Activated B cell treated with CpG ODN at 0.5 μM for 24 hours (primary cell): ENCODE data around the gene JADE2. TPM values are rescaled to one million over a fixed set of nuclear protein-coding genes. Genes with fewer than 3 reads are reported as not detected.
"Not testable (repeated sequence)": the region's sequence is repeated elsewhere in the genome, so short reads cannot be mapped to it uniquely, and the experiment has no call there.

Experiments used
- ATAC-seq: fragments of 200-7000 bp; cut with Tn5 transposase; one replicate; pipeline ENCODE4 v1.10.0; 2021; ENCODE audit warnings: low read depth, mild to moderate bottlenecking, moderate library complexity
- CTCF ChIA-PET: fragments of 350-600 bp; sonication (Branson Sonifier 250); formaldehyde crosslinking; loops from one replicate; lab custom pipeline; 2021; ENCODE audit warnings: antibody characterized with exemption; lab: Charles Lee
- POLR2A ChIA-PET: fragments of 350-600 bp; sonication (Branson Sonifier 250); formaldehyde crosslinking; loops from one replicate; lab custom pipeline; 2021; ENCODE audit warnings: antibody characterized with exemption; lab: Charles Lee
- DNase-seq: peaks from one replicate; pipeline ENCODE4 v3.0.0; 2022
- H3K27ac Mint-ChIP-seq: one replicate; pipeline ENCODE4 v1.8.0; 2020; ENCODE audit warnings: mixed read lengths
- H3K27me3 Mint-ChIP-seq: one replicate; pipeline ENCODE4 v1.8.0; 2021; ENCODE audit warnings: mixed read lengths
- H3K36me3 Mint-ChIP-seq: one replicate; pipeline ENCODE4 v1.8.0; 2021; ENCODE audit warnings: low read depth, mixed read lengths
- H3K4me1 Mint-ChIP-seq: one replicate; pipeline ENCODE4 v1.8.0; 2021; ENCODE audit warnings: mixed read lengths
- H3K4me3 Mint-ChIP-seq: one replicate; pipeline ENCODE4 v1.8.0; 2020; ENCODE audit warnings: mild to moderate bottlenecking, mixed read lengths
- H3K9me3 Mint-ChIP-seq: one replicate; pipeline ENCODE4 v1.8.0; 2020; ENCODE audit warnings: mixed read lengths
- intact Hi-C: fragments of 100-400 bp; cut with micrococcal nuclease; formaldehyde crosslinking; loops from one replicate; pipeline ENCODE4 v1.15.1; 2024
- total RNA-seq: library from RNA; stranded (reverse); gene quantifications from 2 replicates; pipeline ENCODE4 v1.2.3, GENCODE V29; 2022
- TF ChIP-seq, protein P1 (sequence below): fragments of 200-600 bp; IDR thresholded peaks from one replicate; pipeline ENCODE4 v1.8.0; 2022; ENCODE audit warnings: antibody characterized with exemption, mild to moderate bottlenecking

JADE2 gene
- total RNA-seq, 1 donor from 2014 or later = 225 TPM

DNA sequence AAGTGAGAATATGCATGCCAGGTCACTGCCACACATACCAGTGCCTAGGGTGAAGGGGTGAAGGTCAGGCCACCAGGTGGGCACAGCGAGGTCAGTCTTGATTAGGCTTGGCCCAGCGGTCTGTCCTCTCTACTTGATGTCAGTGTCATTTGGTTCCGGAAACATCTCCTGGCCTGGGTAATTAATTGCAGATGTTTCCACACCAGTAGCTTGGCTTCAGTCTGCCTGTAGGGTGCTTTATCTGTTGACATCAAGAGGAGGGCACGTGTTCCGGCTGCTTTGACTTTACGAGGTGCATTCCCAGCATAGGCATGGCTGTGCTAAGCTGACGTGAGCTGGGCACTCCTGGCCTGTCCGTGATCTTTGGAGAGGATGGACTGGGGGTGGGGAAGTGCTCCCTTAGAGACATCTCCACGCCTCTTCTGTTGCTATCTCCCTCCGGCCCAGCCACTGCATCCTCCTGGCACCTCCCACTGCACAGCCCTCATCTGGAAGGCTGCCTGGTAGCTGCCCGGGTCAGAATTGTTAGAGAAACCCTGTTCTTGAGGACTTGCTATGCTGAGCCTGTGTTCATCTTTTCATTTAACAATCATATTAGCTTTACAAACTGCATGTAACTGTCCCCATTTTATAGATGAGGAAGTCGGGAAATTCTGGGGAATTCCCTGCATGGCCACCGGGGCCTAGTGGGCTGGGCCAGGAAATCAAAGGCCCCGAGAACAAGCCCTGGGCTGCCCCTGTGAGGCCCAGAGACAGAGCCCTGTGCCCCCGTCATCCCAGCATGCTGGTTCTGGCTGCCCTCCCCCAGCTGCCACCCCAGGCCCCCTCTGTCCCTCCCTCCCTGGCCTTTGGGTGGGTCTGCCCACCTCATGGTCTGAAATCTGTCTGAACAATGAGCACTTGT, 29.1 kb downstream of the JADE2 start:
- intact Hi-C loops = loop anchor here (1.0 to 2.0 kb wide), 6 partner anchors 10 to 183 kb away; partner anchors contain the start of genes SEC24A and UBE2B
- POLR2A ChIA-PET = interaction anchor here (0.6 to 22.4 kb wide), 19 partner anchors 11 to 377 kb away, joined by 3 to 763 read pairs (median 8); partner anchors contain the start of genes CDKL3, CDKN2AIPNL, JADE2 and PPP2CA
- peaks cover 71% of the 10 kb centered on the region for H3K36me3 Mint-ChIP-seq
- CTCF ChIA-PET = interaction anchor here (1.0 to 3.8 kb wide), 6 partner anchors 12 to 143 kb away, joined by 3 to 59 read pairs (median 10); partner anchors contain the start of genes CDKN2AIPNL and JADE2
- peaks cover 72% of the 10 kb centered on the region for H3K4me1 Mint-ChIP-seq
- TF ChIP-seq, protein P1, sequence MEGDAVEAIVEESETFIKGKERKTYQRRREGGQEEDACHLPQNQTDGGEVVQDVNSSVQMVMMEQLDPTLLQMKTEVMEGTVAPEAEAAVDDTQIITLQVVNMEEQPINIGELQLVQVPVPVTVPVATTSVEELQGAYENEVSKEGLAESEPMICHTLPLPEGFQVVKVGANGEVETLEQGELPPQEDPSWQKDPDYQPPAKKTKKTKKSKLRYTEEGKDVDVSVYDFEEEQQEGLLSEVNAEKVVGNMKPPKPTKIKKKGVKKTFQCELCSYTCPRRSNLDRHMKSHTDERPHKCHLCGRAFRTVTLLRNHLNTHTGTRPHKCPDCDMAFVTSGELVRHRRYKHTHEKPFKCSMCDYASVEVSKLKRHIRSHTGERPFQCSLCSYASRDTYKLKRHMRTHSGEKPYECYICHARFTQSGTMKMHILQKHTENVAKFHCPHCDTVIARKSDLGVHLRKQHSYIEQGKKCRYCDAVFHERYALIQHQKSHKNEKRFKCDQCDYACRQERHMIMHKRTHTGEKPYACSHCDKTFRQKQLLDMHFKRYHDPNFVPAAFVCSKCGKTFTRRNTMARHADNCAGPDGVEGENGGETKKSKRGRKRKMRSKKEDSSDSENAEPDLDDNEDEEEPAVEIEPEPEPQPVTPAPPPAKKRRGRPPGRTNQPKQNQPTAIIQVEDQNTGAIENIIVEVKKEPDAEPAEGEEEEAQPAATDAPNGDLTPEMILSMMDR = no peak
- peak overlapping the region; percentile 75 for H3K4me3 Mint-ChIP-seq
- peak; percentile 60 for DNase-seq
- ATAC-seq = peak; percentile 58
- no peaks in the 10 kb centered on the region for H3K9me3 Mint-ChIP-seq
- H3K27me3 Mint-ChIP-seq = no peaks in the 10 kb centered on the region
- peak overlapping the region; percentile 98 for H3K27ac Mint-ChIP-seq

DNA sequence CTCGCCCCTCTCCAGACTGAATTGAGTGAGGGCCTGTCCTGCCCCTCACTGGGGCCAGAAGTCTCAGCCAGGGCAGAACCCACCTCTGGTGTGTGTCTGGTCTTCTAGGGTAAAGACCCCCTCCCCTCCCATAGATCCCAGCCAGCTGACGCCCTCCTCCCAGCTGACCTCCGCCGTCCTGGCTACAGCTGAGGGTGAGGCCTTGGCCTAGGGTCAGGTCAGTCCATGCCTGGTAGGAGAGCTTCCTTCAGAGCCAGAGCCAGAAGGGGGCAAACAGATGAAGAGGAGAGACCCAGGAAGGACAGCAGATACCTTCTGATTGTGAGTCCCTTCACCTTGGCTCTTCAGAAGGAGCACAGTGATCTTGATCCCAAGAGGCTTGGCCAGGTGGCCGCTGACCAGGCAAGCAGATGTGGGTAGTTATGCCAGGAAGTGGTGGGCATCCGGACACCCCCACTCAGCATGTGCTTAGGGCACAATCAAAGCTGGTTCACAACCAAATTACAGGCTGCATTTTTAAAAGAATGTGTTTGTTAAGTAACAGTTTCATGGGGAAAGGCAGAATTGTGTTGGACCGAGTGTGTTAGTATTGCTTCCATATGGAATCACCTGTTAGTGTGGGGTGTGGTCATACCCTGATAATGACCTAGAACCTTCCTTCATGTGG, 29.9 kb downstream of the JADE2 start:
- DNase-seq = no peak
- H3K36me3 Mint-ChIP-seq = peaks cover 74% of the 10 kb centered on the region
- TF ChIP-seq, protein P1 = no peak
- peak overlapping the region; percentile 75 for H3K4me3 Mint-ChIP-seq
- no peaks in the 10 kb centered on the region for H3K27me3 Mint-ChIP-seq
- POLR2A ChIA-PET = interaction anchor here (0.5 to 22.4 kb wide), 19 partner anchors 11 to 379 kb away, joined by 3 to 763 read pairs (median 6); partner anchors contain the start of genes CDKN2AIPNL, JADE2, PPP2CA and UBE2B
- CTCF ChIA-PET = interaction anchor here (0.9 to 3.8 kb wide), 10 partner anchors 9 to 144 kb away, joined by 3 to 59 read pairs (median 6); partner anchors contain the start of genes CDKN2AIPNL and JADE2
- intact Hi-C loops = loop anchor here (1.0 to 2.0 kb wide), 2 partner anchors 93 to 143 kb away; partner anchors contain the start of gene SEC24A
- peak overlapping the region; percentile 98 for H3K27ac Mint-ChIP-seq
- no peaks in the 10 kb centered on the region for H3K9me3 Mint-ChIP-seq
- ATAC-seq = no peak
- H3K4me1 Mint-ChIP-seq = peaks cover 70% of the 10 kb centered on the region

DNA sequence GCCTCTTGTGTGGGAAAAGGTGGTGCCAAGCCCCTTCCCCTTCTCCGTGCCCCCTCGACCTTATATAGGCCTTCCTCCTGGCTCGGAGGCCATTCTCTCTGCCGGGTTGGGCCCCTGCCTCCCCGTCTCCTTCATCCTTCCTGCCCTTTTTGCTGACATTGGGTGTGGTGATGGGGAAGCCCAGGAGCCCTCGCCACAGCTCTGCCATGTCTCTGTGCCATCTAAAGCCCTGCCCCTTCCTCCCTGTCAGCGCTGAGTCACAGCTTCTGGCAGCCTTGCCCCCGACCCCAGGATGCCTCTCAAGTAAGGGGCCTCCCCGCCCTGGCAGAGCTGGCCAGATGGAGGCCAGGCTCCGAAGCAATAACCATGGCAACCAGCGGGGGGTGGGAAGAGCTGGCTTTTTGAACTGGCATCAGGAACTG, 30.4 kb downstream of the JADE2 start:
- intact Hi-C loops = loop anchor here (1.0 to 2.0 kb wide), 4 partner anchors 21 to 189 kb away; partner anchors contain the start of genes CDKL3 and SEC24A
- Mint-ChIP-seq H3K36me3 (peaks cover 74% of the 10 kb centered on the region), H3K9me3 (no peaks in the 10 kb centered on the region), H3K4me1 (peaks cover 64% of the 10 kb centered on the region), H3K27ac (peak overlapping the region; percentile 98), H3K4me3 (peak overlapping the region; percentile 75), H3K27me3 (no peaks in the 10 kb centered on the region)
- TF ChIP-seq, protein P1 = no peak
- DNase-seq = peak; percentile 75
- POLR2A ChIA-PET = interaction anchor here (0.5 to 22.4 kb wide), 15 partner anchors 12 to 380 kb away, joined by 3 to 763 read pairs (median 15); partner anchors contain the start of genes CDKL3, CDKN2AIPNL, JADE2 and PPP2CA
- ATAC-seq = peak; percentile 73
- CTCF ChIA-PET = interaction anchor here (0.9 to 3.8 kb wide), 9 partner anchors 9 to 145 kb away, joined by 3 to 59 read pairs (median 7); partner anchors contain the start of genes CDKN2AIPNL and JADE2

DNA sequence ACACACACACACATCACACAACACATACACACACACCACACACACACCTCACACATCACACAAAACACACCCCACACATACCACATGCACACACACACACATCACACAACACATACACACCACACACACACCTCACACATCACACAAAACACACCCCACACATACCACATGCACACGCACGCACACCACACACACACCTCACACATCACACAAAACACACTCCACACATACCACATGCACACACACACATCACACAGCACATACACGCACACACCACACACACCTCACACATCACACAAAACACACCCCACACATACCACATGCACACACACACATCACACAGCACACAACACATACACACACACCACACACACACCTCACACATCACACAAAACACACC, 31.1 kb downstream of the JADE2 start:
- not testable (repeated sequence) for DNase-seq, H3K9me3 Mint-ChIP-seq, H3K27me3 Mint-ChIP-seq, ATAC-seq
- ChIA-PET POLR2A (interaction anchor here (0.5 to 22.4 kb wide), 14 partner anchors 8 to 379 kb away, joined by 3 to 763 read pairs (median 12); partner anchors contain the start of genes CDKL3, CDKN2AIPNL, JADE2 and PPP2CA), CTCF (interaction anchor here (1.0 to 3.8 kb wide), 8 partner anchors 10 to 145 kb away, joined by 3 to 59 read pairs (median 8); partner anchors contain the start of genes CDKN2AIPNL and JADE2)
- Mint-ChIP-seq H3K4me3 (peak overlapping the region; percentile 13), H3K27ac (peak overlapping the region; percentile 82), H3K36me3 (peaks cover 78% of the 10 kb centered on the region), H3K4me1 (peaks cover 59% of the 10 kb centered on the region)
- intact Hi-C loops = loop anchor here (1.0 kb wide), 2 partner anchors 21 to 189 kb away; partner anchors contain the start of gene CDKL3
